Activated CD4-positive, alpha-beta T cell treated with anti-CD3 and anti-CD28 coated beads, Interleukin-2, amount 50 U/mL, for 48 hours (primary cell): ENCODE measurements around the gene PIGQ.

Experiments
- DNase-seq, 2 experiments: peaks; one replicate each; pipeline ENCODE4 v3.0.0-alpha.2; 2020

Gene PIGQ

DNA sequence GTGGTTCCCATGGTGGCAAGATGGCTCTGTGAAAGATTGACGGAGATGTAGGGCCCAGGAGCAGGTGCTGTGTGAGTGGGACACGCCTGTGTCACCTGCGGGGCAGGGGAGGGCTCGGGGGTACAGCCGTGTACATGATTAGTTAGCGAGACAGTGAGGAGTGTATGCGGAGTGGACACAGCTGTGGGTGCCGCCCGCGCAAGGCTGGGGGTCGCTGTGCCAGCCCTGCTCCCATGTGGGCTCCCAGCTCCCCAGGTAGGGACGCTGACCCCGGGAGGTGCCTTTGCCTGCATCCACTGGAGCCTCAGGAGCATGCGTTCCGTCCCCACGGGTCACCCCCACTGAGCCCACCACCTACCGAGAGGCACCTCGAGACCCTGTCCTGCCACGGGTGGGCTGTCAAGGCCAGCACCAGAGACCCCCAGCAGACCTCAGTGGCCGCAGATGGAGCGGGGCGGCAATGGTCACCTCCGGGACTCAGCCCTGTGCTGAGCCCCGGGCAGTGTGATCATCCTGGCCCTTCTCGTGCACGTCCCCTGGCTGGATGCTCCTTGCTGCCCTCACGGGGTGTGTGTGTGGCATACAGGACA lies 34.8 kb upstream of the PIGQ start:
- no peak for DNase-seq

DNA sequence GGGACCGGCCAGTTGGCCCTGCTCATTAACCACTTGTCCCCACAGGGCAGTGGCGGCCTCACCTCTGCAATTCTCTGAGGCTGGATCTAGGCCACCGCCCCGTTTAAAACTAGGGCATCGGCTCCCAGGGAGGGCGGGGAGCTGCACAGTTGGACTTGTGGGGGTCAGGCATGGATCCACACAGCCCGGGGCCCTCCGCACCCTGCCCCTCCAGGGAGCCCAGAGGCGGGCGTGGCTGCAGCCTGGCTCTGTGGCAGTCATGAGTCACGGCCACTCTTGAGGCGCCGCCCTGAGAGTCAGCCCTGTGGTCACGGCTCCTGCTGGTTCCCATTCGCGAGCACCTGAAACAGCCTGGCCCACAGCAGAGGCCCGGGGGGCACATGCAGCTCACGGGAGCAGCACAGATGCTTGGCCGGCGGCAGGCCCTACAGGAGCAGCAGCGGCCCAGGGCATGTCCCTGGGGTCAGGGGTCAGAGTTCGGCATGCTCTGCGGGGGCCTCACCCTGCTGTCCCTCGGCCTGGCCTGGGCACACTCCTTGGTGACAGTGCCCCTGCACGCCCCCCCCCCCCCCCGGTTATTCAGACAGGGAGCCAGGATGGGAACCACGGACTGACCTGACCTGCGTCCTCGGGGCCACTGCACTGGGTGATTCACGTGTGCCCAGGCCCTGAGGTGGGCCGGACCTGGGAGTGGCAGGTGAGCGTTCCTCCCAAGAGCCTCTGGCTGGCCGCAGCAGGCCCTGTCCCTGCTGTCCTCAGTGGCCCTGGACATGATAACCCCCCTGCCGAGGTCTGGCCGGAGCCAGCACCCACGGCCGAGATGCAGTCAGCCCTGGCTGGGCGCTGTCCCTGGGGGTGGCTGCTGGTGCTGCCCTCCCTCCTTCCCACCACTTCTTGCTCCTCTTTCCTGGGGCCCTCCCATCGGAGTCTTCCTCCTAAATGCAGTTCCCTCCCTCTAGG lies 34.0 kb upstream of the PIGQ start:
- no peak for DNase-seq

DNA sequence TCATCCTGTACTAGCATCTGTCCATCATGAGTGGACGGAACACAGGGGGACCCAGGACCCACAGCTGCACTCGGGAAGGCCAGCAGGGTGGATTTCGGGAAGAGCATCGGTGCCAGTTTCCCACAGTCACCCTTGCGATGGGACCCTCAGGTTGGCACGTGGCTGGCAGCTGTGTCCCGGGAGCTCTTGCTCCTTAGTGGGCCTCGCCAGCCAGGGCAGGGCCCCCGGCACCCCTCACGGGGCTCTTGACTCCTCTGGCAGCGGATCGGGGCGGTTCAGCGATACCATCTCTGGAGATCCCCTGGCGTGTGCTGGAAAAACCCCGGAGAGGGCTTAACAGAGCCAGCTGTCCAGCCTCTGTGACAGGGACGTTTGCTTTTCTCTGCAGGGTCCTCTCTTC lies 33.0 kb upstream of the PIGQ start:
- DNase-seq = no peak

DNA sequence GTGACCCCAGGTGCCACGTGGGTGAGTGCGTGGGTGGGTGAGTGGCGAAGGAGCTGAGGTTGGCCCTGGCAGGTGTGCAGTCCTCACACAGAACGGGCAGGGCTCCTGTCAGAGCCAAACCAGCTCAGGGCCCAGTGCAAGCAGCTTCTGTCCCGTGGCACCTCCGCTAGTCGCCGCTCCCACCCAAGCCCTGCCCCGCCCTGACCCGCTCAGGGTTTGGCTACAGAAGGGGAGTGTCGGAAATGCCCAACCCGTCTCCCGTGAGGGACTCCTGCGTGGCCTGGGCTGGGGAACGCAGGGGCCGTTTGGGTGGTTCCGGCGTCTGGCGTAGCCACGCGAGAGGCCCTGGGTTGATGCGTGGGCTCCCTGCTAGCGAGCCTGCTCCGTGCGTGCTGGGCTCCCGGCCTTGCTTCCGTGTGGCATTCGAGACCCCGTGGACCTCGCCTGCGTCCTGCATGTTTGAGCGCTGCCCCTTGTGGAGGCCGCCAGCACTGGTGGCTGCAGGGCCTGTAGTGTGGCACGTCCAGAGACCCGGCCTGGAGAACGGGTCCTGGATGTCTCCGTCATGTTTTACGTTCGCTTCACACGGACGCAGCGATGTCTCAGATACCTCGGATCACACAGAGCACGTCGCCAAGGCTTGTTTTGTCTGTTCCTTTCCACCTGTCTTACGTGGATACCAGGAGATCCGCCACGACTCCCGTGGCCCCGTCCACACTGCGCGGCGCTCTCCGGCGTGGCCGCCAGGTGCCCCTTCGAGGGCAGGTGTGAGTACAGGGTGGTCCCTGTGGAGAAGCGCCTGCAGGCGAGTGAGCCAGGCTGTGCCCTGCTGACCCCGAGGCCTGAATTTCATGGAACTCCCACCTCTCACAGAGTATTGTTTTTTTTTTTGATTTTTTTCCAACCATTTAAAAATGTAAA lies 32.1 kb upstream of the PIGQ start:
- DNase-seq = no peak

DNA sequence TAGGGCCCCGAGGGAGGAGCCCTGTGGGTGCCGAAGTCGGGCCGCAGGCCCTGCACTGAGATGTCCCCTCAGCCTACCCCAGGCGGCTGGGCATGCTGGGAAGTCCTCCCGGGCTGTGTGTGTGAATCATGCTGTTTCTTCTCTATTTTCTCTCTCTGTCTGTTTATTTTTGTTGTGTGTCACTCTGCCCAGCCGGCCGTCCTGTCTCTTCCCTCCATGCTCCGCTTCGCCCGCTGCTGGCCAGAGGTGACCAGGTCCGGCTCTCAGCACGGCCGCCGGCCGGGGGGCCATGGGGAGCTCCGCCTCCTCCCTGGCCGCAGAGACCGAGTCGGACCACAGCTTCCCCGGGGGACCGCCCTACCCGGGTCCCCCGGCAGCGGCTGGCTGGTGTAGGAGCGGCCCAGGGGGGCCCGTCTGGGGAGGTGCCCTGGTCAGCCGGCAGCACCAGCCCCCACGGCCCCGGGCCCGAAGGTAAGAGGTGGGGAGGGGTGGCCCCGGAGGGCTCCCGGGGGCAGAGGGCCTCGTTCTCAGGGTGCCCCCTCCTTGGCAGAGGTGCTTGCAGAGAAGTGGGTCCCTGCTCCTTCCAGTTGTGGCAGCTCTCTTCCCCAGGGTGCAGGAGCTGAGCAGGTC lies 29.8 kb upstream of the PIGQ start:
- DNase-seq = no peak

DNA sequence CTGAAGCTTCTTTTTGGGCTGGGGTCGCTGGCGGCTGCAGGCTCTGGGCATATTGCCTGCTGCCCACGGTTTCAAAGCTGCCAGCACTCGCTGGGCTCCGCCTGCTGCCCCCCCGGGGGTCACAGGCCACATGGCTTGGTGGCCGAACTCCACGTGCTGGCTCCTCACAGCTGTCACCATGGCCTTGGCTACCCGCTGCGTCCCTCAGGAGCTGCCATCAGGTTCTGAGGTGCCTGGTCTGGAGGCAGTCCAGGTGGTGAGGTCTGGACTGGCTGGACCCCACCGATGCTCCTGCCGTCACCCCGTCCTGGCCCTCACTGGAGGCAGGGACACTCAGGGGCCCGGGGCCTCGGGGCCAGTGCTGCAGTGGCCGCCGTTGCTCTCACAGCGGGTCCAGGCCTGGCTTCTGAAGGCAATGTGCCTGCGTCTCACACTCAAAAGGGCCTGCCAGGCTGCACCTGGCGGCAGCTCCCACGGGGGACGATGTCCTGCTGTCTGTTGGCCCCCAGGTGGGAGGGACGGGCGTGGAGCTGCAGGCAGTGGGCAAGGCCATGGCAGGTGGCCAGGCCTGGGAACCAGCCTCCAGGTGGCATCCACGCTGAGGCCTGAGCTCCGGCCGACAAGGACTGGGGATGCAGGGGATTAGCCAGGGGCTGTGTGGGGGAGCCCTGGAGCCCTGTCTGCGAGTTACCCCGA lies 29.0 kb upstream of the PIGQ start:
- DNase-seq = no peak

DNA sequence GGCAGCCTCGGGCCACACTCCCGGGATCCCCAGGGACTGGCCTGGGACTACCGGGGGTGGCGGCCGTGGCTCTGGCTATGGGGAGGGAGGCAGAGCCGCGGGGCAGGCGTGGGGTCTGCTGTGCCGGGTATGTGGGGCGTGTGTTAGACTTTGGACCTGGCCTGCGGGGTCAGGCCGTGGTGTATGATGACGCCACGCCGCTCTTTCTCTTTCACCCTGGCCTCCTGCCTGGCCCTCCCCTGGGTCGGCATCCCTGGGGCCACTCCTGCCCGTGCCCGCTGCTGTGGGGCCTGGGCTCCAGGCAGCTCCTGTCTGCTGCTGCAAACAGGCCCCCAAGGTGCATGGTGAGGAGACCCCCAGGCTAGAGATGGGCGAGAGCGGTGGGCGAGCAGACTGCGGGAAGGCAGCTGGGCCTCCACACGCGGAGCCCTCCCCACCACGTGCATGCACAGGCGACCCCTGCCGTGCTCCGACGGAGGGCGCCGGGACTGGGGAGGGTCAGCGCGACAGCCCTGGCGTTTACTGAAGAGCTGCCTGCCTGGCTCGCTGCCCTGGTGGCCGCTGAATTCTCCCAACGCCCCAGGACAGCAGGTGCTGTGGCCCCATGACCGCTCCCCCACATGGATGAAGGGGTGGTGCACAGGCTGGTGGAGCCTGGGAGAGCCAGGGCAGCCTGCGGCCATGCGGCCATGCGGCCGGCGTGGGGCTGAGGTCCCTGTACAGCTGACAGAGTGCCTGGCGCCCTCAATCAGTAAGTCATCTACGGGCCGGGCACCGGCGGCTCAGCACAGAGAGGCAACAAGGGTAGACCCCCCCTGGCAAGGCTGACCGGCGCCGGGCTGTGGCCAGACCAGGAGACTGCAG lies 26.2 kb upstream of the PIGQ start:
- DNase-seq = no peak

DNA sequence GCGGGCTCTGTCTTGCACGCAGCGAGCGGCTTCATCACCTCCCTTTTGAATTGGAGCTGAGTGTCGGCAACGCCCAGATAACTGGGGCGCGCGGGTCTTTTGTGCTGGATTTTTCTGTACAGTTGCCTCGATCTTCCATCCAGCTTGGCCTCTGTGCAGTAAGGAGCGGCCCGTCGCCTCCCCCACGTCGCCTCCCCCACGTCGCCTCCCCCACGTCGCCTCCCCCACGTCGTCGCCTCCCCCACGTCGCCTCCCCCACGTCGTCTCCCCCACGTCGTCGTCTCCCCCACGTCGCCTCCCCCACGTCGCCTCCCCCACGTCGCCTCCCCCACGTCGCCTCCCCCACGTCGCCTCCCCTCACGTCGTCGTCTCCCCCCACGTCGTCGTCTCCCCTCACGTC lies 25.3 kb upstream of the PIGQ start:
- no peak for DNase-seq

DNA sequence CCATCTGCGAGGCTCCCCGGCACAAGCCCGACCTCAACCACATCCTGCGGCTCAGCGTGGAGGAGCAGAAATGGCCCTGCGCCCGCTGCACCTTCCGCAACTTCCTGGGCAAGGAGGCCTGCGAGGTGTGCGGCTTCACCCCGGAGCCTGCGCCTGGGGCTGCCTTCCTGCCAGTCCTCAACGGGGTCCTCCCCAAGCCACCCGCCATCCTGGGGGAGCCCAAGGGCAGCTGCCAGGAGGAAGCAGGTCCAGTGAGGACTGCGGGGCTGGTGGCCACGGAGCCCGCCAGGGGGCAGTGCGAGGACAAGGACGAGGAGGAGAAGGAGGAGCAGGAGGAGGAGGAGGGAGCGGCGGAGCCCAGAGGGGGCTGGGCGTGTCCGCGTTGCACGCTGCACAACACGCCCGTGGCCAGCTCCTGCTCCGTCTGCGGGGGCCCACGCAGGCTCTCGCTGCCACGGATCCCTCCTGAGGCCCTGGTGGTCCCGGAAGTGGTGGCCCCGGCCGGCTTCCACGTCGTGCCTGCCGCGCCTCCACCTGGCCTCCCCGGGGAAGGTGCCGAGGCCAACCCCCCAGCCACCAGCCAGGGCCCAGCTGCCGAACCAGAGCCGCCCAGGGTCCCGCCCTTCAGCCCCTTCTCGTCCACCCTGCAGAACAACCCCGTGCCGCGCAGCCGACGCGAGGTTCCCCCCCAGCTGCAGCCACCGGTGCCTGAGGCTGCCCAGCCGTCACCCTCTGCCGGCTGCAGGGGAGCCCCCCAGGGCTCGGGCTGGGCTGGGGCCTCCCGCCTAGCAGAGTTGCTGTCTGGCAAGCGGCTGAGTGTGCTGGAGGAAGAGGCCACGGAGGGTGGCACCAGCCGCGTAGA lies 22.6 kb upstream of the PIGQ start:
- DNase-seq = peak; percentile 46 to 61

DNA sequence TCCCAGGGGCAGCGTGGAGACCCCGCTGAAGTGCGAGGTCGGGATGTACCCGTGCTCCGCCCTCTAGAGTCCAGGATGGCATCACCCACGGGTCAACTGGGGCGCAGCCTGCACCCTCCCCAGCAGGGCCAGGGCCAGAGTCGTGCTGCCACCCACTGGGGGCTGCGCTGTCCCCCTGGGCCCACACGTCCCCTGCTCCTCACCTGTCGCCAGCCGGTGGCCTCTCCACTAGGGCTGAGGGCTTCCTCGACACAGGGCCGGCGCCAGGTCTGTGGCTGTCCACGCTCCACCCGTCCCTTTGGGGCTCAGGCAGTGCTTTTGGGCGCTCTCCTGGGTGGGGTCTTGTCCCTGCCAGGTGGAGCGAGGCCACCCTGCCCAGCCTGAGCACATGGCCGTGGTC lies 21.2 kb upstream of the PIGQ start:
- no peak for DNase-seq

DNA sequence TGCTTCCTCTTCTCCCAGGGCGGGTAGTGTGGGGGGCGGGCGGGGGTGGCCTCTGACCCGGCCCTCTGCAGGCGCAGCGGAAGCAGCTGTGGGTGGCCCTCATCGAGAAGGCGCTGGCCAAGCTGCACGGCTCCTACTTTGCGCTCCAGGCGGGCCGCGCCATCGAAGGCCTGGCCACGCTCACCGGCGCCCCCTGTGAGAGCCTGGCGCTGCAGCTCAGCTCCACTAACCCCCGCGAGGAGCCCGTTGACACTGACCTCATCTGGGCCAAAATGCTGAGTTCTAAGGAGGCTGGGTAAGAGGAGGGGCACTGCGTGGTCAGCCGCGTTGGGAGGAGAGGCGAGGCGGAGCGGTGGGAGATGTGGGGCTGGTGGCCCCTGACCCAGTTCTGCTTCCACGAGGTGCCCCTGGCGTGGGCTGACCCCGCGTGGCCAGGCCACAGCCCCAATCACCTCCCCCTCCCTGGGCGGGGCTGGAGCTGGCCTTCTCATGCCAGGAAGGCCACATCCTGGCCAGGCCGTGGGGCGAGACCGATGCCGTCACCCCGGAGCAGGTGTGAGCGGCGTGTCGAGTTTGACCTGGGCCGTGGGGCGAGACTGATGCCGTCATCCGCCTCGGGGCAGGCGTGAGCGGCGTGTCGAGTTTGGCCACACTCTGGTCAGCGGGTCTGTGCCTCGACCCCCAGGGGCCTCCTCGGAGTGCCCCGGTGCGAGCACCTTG lies 20.1 kb upstream of the PIGQ start:
- DNase-seq = no peak

DNA sequence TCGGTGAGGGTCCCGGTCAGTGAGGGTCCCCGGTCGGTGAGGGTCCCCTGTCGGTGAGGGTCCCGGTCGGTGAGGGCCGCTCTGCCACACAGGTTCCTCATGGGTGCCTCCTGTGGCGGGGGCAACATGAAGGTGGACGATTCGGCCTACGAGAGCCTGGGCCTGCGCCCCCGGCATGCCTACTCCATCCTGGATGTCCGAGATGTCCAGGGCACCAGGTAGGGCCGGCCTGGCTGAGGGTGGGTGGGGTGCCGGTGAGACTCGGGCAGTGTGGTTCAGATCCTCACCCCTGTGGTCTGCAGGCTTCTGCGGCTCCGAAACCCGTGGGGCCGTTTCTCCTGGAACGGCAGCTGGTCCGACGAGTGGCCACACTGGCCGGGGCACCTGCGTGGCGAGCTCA lies 18.6 kb upstream of the PIGQ start:
- DNase-seq = no peak

DNA sequence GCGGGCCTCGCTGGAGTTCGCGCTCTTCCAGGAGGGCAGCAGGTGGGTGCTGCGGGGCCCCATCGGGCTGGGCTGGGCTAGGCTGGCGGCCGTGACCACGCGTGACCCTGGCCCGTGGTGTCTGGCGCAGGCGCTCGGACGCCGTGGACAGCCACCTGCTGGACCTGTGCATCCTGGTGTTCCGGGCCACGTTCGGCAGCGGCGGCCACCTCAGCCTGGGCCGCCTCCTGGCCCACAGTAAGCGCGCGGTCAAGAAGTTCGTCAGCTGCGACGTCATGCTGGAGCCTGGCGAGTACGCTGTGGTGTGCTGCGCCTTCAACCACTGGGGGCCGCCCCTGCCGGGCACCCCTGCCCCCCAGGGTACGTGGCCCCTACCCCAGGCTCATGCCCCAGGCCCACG lies 17.6 kb upstream of the PIGQ start:
- DNase-seq = no peak

DNA sequence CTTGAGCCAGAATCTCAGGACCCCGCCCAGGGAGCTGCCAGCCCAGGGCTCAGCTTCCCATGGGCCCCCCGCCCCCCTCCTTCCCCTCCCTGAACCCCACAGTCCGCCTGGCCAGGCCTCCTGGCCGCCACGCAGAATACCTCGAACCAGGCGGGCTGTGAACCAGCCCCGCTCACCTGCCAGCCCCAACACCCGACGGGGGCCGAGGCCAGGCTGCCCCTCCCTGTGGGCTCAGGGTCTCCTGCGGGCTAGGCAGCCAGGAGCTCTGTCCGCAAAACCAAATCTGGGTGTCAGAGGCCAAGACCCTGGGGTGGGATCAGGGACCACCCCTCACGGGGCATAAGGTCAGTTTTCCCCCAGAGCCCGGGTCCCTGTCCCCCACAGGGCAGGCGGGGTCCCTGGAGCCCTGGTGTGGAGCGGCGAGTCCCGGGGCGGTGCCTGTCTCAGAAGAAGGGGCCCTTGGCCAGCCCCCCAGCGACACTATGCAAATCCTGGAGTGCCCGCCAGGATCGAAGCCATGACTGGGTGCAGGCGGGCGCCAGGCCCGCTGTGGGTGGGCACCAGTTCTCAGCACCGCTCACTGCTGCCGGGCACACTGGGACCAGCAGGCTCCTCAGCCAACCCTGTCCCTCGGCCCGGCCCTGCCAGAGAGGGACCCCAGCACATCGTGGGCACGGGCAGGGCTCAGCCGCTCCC lies 16.0 kb upstream of the PIGQ start:
- no peak for DNase-seq

DNA sequence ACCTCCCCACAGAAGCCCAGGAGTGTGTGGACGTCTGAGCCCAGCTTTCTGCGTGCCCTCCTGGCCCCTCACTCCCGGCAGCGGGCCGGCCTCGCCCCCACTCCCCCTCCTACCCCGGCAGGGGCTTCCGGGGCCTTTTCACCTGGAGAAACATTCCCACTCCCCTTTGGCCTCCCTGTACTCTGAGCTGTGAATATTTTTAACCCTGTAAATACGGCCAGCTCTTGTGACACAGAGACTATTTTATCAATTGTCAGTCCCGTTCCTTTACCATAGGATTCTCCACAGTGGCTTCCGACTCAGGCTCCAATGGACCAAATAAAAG lies 15.5 kb upstream of the PIGQ start:
- no peak for DNase-seq

DNA sequence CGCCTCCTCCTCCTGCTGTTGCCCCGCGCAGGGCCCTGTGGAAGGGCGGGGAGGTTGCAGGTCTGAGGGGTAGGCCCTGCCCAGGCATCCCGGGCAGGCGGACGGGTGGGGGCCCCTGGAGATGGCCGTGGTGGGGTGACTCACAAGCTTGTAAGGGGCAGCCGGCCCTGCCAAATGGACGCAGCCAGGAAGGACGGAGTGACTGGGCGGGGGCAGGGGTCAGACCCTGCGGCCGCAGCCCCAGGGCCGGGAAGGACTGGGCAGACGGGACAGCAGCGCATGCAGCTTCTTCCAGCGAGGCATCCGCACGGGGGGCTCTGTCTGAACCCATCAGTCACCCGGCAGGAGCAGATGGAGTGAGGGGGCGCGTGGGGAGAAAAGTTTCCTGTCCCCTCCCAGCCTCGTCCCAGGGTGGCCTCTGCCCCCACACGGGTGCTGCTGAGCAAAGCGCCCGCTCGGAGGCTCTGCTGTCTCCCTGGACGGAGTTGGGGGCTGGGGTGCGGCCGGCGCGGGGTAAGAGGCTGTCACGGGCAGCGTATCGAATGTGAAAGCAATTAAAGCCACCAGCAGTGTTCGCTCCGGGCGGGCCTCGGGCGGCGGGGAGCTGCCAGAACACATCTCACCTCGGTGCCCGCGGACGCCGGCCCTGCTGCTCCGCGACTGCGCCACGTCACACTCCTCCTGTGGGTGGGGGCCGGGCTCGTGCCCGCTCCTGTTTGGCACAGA lies 15.0 kb upstream of the PIGQ start:
- DNase-seq = no peak

DNA sequence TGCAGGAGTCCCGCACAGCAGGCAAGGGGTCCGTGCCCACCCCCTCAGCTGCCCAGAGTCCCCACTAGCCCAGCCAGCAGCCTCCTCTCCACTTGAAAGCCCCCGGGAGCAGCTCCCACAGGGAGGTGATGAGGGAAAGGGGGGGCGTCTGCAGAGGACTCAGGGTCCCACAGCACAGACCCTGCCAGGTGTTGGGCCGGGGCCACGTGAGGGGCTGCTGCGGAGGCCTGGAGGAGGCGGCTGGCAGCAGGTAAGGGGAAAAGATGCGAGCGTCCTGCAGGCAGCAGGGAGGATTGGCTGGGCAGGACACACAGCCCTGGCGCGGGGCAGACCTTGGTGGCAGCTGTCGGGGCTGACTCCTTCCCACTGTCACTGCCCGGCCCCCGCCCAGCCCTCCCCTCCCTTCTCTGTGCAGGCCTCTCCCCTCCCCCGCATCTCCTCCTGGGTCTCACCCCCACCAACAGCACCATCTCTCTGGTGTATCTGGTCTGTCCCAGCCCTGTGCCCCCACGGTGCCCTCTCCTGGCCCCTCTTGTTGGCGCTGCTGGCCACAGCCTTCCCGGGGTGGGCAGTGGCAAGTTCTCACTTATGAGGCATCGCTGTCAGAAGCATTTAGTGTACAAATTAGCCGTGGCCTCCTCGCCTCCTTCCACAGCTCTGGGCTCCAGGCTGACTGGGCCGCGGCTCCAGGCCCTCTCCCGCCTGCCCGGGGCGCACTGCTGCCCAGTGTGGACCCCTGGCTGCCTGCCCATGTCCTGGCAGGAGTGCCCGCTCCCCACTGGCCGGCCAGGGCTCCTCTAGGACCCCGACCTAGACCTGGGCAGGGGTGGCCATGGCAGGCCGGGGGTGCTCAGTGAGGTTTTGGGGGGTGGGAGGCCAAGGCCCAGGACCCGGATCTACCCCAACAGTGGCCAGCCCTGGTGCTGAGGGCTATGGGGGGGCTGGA lies 14.0 kb upstream of the PIGQ start:
- DNase-seq = no peak
